GM23248 (cell line): ENCODE measurements around the gene NUDT15. TPM values are rescaled to one million over a fixed set of nuclear protein-coding genes. Genes with fewer than 3 reads are reported as not detected.
"Not testable (repeated sequence)": the region's sequence is repeated elsewhere in the genome, so short reads cannot be mapped to it uniquely, and the experiment has no call there.

Experiments
- DNase-seq: peaks from one replicate; pipeline ENCODE4 v3.0.0-alpha.2; 2015
- H2AFZ ChIP-seq: fragments of 200-600 bp; sonication (generic); 2 replicates; pipeline ENCODE4 v1.6.1; 2016; ENCODE audit warnings: antibody characterized with exemption
- H3F3A ChIP-seq: fragments of 200-600 bp; sonication (generic); 2 replicates; pipeline ENCODE4 v1.6.1; 2016; ENCODE audit warnings: mild to moderate bottlenecking, antibody characterized with exemption, mixed run types; ENCODE audit not compliant: insufficient read depth
- H3K27ac ChIP-seq: fragments of 200-600 bp; sonication (generic); 2 replicates; pipeline ENCODE4 v1.5.1; 2016; ENCODE audit warnings: mild to moderate bottlenecking
- H3K27me3 ChIP-seq: fragments of 200-600 bp; sonication (generic); replicated peaks from 2 replicates; pipeline ENCODE4 v1.6.1; 2016; ENCODE audit warnings: mild to moderate bottlenecking; ENCODE audit not compliant: insufficient read depth
- H3K36me3 ChIP-seq: fragments of 200-600 bp; sonication (generic); 2 replicates; pipeline ENCODE4 v1.6.1; 2016; ENCODE audit warnings: low read depth, mild to moderate bottlenecking
- H3K4me1 ChIP-seq: fragments of 200-600 bp; sonication (generic); 2 replicates; pipeline ENCODE4 v1.6.1; 2016; ENCODE audit warnings: mild to moderate bottlenecking; ENCODE audit not compliant: insufficient read depth
- H3K4me2 ChIP-seq: fragments of 200-600 bp; sonication (generic); one replicate; pipeline ENCODE4 v1.6.1; 2016; ENCODE audit warnings: mild to moderate bottlenecking; ENCODE audit not compliant: unreplicated experiment
- H3K4me3 ChIP-seq: fragments of 200-600 bp; sonication (generic); 2 replicates; pipeline ENCODE4 v1.5.1; 2016; ENCODE audit warnings: mild to moderate bottlenecking
- H3K79me2 ChIP-seq: fragments of 200-600 bp; sonication (generic); 2 replicates; pipeline ENCODE4 v1.6.1; 2016; ENCODE audit warnings: mild to moderate bottlenecking; ENCODE audit not compliant: insufficient read depth
- H3K9ac ChIP-seq: fragments of 200-600 bp; sonication (generic); 2 replicates; pipeline ENCODE4 v1.6.1; 2016; ENCODE audit warnings: mild to moderate bottlenecking
- H3K9me2 ChIP-seq: fragments of 200-600 bp; sonication (generic); 2 replicates; pipeline ENCODE4 v1.6.1; 2016; ENCODE audit warnings: mixed run types, mild to moderate bottlenecking, moderate library complexity; ENCODE audit not compliant: insufficient read depth
- H3K9me3 ChIP-seq: fragments of 200-600 bp; sonication (generic); one replicate; pipeline ENCODE4 v1.6.1; 2017; ENCODE audit warnings: low read depth
- H4K20me1 ChIP-seq: fragments of 200-600 bp; sonication (generic); 2 replicates; pipeline ENCODE4 v1.6.0; 2016; ENCODE audit not compliant: insufficient read depth
- EZH2 ChIP-seq: fragments of 200-600 bp; sonication (generic); IDR thresholded peaks from 2 replicates; pipeline ENCODE4 v1.6.1; 2018; ENCODE audit warnings: antibody characterized with exemption, mild to moderate bottlenecking; ENCODE audit not compliant: insufficient read depth, poor library complexity, severe bottlenecking
- EZH2phosphoT487 ChIP-seq: fragments of 200-600 bp; sonication (generic); IDR thresholded peaks from 2 replicates; pipeline ENCODE4 v1.6.1; 2018; ENCODE audit warnings: antibody characterized with exemption, moderate library complexity, mild to moderate bottlenecking, low read depth; ENCODE audit not compliant: insufficient read depth
- WGBS, 2 experiments: methylation state at CpG; one replicate each; pipeline ENCODE4 v1.1.6; 2015 to 2017; ENCODE audit warnings: low lambda C conversion rate in 2 of 2, low coverage in 1 of 2; ENCODE audit errors: missing lambda C conversion rate in 2 of 2; 5-methylcytosine and 5-hydroxymethylcytosine counted together
- in situ Hi-C: fragments of 300-500 bp; cut with MboI; formaldehyde crosslinking; loops from 2 replicates; pipeline ENCODE4 v1.15.0; 2020
- polyA plus RNA-seq: library from polyadenylated mRNA; unstranded; fragments of >200 nt; fragmentation: Nextera tagmentation; extraction: Ambion mirVana; gene quantifications from 2 replicates; pipeline ENCODE4 v1.2.1, GENCODE V29; 2016
- total RNA-seq: library from RNA; depleted of rRNA; stranded (reverse); fragments of >200 nt; shearing (Covaris generic); gene quantifications from 2 replicates; pipeline ENCODE4 v1.2.3, GENCODE V29; 2014

The NUDT15 gene
- total and polyA plus RNA-seq, 2 experiments from 2014 or later, result 17.8 to 19.6 TPM

GRCh38 chr13:47997384-47997783, 40.1 kb upstream of the NUDT15 start:
- Histone ChIP-seq H3K4me2 (no peak overlapping the region), H2AFZ (no peak overlapping the region), H3K4me1 (peaks cover 9% of the 10 kb centered on the region; the same call in 1 of the 2 replicates), H3K9me2 (no peaks in the 10 kb centered on the region), H3K9ac (no peak overlapping the region), H3F3A (no peaks in the 10 kb centered on the region), H3K36me3 (peaks cover 14% of the 10 kb centered on the region; the same call in 1 of the 2 replicates), H4K20me1 (no peaks in the 10 kb centered on the region), H3K4me3 (no peak overlapping the region), H3K27me3 (no peaks in the 10 kb centered on the region), H3K79me2 (peaks cover 84% of the 10 kb centered on the region), H3K27ac (no peak overlapping the region), H3K9me3 (no peaks in the 10 kb centered on the region)
- DNase-seq, result no peak
- TF ChIP-seq EZH2phosphoT487 (no peak), EZH2 (no peak)
- in situ Hi-C loops, result no loop called here
- WGBS, 2 experiments, result 74 to 80% methylated on average over 2 of the region's 2 CpGs

DNA sequence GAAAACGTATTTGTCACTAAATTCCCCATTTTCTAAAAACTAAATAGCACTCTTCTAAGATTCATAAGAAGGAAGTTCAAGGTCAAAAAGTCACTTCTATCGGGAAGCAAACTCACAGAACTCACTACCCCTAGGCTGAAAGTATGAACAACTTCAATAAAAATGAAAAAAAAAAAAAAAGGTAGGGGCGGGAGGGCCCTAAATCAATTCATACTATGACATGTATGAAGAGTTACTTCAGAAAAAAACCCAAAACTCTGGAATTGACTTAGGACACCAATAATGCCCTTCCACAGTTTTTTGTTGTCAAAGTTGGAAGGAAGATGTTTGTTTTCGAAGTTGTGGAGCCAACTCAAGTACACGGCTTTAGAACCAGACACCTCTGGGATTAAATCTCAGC, 37.6 kb upstream of the NUDT15 start:
- H3F3A ChIP-seq, result no peaks in the 10 kb centered on the region
- H3K9ac ChIP-seq, result peak overlapping the region; percentile 92
- H3K27ac ChIP-seq, result no peak overlapping the region
- peaks cover 9% of the 10 kb centered on the region; the same call in 1 of the 2 replicates for H3K4me1 ChIP-seq
- no peak for TF ChIP-seq EZH2phosphoT487
- TF ChIP-seq EZH2, result no peak
- in situ Hi-C loops, result no loop called here
- H3K36me3 ChIP-seq, result peaks cover 6% of the 10 kb centered on the region; the same call in 1 of the 2 replicates
- peaks cover 60% of the 10 kb centered on the region for H3K79me2 ChIP-seq
- DNase-seq, result no peak
- no peaks in the 10 kb centered on the region for H3K27me3 ChIP-seq
- H2AFZ ChIP-seq, result peak overlapping the region; percentile 96
- H3K4me2 ChIP-seq, result peak overlapping the region; percentile 100
- no peaks in the 10 kb centered on the region for H3K9me2 ChIP-seq
- no peaks in the 10 kb centered on the region for H4K20me1 ChIP-seq
- WGBS, 2 experiments, result 42 to 49% methylated on average over 5 of the region's 5 CpGs
- no peaks in the 10 kb centered on the region for H3K9me3 ChIP-seq
- peak overlapping the region; percentile 96 for H3K4me3 ChIP-seq

GRCh38 chr13:48000559-48001113, 36.9 kb upstream of the NUDT15 start:
- peak overlapping the region; percentile 100 for H3K4me2 ChIP-seq
- peak; percentile 62 for DNase-seq
- H2AFZ ChIP-seq, result peak overlapping the region; percentile 96
- H3F3A ChIP-seq, result no peaks in the 10 kb centered on the region
- peak overlapping the region; percentile 92 for H3K9ac ChIP-seq
- H3K79me2 ChIP-seq, result peaks cover 53% of the 10 kb centered on the region
- in situ Hi-C loops, result no loop called here
- H3K36me3 ChIP-seq, result no peaks in the 10 kb centered on the region
- peak overlapping the region; percentile 90 for H3K27ac ChIP-seq
- H3K9me3 ChIP-seq, result no peaks in the 10 kb centered on the region
- no peaks in the 10 kb centered on the region for H3K9me2 ChIP-seq
- H3K4me3 ChIP-seq, result peak overlapping the region; percentile 96
- TF ChIP-seq EZH2, result no peak
- no peaks in the 10 kb centered on the region for H3K27me3 ChIP-seq
- no peaks in the 10 kb centered on the region for H4K20me1 ChIP-seq
- H3K4me1 ChIP-seq, result peaks cover 9% of the 10 kb centered on the region; the same call in 1 of the 2 replicates
- 0 to 1% methylated on average over 25 of the region's 25 CpGs for WGBS, 2 experiments

DNA sequence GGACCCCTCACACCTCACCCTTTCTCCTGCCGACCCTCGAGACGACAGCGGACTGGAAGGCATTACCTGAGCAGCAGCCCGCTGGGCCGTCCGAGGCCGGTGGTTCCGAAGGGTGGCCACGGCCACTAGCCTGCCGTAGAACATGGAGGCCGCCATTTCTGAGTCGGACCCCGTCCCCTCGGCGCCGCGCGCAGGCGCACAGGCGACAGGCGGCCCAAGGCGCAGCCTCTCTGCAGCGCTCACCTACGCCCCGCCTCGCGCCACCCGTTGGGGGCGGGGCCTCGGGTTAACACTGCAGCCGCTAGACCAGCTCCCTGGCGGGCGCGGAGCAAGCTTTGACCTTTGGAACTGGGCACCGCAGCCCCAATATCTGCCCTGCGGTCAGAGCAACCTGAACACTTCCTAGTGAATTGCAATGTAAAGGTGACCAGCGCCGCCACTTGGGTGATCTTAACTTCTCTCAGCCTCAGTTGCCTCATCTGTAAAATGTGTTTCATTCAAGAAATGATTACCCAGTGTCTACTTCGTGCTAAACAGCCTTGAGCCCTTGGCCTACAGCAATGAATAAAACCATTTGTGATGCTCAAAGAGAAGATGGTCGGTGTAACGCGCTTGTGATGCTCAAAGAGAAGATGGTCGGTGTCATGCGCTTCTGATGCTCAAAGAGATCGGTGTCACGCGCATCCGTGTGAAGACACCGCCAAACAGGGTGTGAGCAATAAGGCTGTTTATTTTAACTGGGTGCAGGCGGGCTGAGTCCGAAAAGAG, 36.2 kb upstream of the NUDT15 start, which contains the start of gene SUCLA2:
Gene SUCLA2 (minus strand): TSS at position 160 of the 768 bp plus-strand sequence. CDS start 4 bp downstream, at position 156.
- H3K9me2 ChIP-seq, result no peaks in the 10 kb centered on the region
- DNase-seq, result peak; percentile 96
- H3K4me2 ChIP-seq, result peak within 1 kb of the TSS; percentile 100
- peak within 1 kb of the TSS; percentile 96 for H2AFZ ChIP-seq
- peak within 1 kb of the TSS; percentile 92 for H3K9ac ChIP-seq
- no peak for TF ChIP-seq EZH2phosphoT487
- no peak for TF ChIP-seq EZH2
- peak within 1 kb of the TSS; percentile 96 for H3K4me3 ChIP-seq
- H3K36me3 ChIP-seq, result no peaks in the 10 kb centered on the region
- H4K20me1 ChIP-seq, result no peaks in the 10 kb centered on the region
- in situ Hi-C loops, result no loop called here
- peaks cover 47% of the 10 kb centered on the region for H3K79me2 ChIP-seq
- H3F3A ChIP-seq, result no peaks in the 10 kb centered on the region
- 1% methylated on average over 40 to 52 of the region's 52 CpGs for whole genome bisulfite sequencing, 2 experiments
- peak within 1 kb of the TSS; percentile 90 for H3K27ac ChIP-seq
- H3K27me3 ChIP-seq, result no peaks in the 10 kb centered on the region
- H3K4me1 ChIP-seq, result peaks cover 9% of the 10 kb centered on the region; the same call in 1 of the 2 replicates
- H3K9me3 ChIP-seq, result no peaks in the 10 kb centered on the region

DNA sequence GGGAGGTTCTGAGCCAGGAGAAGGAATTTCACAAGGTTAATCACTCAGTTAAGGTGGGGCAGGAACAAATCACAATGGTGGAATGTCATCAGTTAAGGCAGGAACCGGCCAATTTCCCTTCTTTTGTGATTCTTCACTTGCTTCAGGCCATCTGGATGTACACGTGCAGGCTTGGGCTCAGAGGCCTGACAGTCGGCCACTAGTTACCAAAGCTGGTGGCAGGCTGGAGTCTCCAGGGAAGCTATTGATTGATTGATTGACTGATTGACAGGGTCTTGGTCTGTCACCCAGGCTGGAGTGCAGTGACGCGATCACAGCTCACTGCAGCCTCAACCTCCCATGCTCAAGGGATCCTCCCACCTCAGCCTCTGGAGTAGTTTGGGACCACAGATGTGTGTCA, 35.5 kb upstream of the NUDT15 start:
- H3K4me1 ChIP-seq, H3K9me3 ChIP-seq, H3K36me3 ChIP-seq, H4K20me1 ChIP-seq, H3F3A ChIP-seq, H3K27me3 ChIP-seq, in situ Hi-C loops, H3K9me2 ChIP-seq: not testable (repeated sequence)
- Histone ChIP-seq H3K27ac (peak overlapping the region; percentile 90), H3K4me2 (peak overlapping the region; percentile 100), H3K4me3 (peak overlapping the region; percentile 96), H3K79me2 (peaks cover 41% of the 10 kb centered on the region), H3K9ac (peak overlapping the region; percentile 92), H2AFZ (peak overlapping the region; percentile 96)
- DNase-seq, result peak; percentile 52
- 15 to 16% methylated on average over 5 of the region's 5 CpGs for WGBS, 2 experiments
